ENCODE measurements around the gene METTL16. TPM values are rescaled to one million over a fixed set of nuclear protein-coding genes. Genes with fewer than 3 reads are reported as not detected.

The METTL16 gene
- total RNA-seq (10 to 100 TPM; 13.9 to 32.0 (median 24.6) TPM), polyA plus RNA-seq (10 to 100 TPM; 15.2 to 24.3 TPM)
- long read RNA-seq, donor 1, full-length matches to known transcripts = 2 of 5 reads
- long read RNA-seq, donor 1, partial matches to known transcripts = 0 of 5 reads
- long read RNA-seq, donor 1, other reads (novel, unspliced or antisense) = 3 of 5 reads
- long read RNA-seq, donor 2, full-length matches to known transcripts = 4 of 17 reads
- long read RNA-seq, donor 2, partial matches to known transcripts = 2 of 17 reads
- long read RNA-seq, donor 2, other reads (novel, unspliced or antisense) = 11 of 17 reads
- long read RNA-seq, donor 3, full-length matches to known transcripts = 2 of 6 reads
- long read RNA-seq, donor 3, partial matches to known transcripts = 2 of 6 reads
- long read RNA-seq, donor 3, other reads (novel, unspliced or antisense) = 2 of 6 reads

DNA sequence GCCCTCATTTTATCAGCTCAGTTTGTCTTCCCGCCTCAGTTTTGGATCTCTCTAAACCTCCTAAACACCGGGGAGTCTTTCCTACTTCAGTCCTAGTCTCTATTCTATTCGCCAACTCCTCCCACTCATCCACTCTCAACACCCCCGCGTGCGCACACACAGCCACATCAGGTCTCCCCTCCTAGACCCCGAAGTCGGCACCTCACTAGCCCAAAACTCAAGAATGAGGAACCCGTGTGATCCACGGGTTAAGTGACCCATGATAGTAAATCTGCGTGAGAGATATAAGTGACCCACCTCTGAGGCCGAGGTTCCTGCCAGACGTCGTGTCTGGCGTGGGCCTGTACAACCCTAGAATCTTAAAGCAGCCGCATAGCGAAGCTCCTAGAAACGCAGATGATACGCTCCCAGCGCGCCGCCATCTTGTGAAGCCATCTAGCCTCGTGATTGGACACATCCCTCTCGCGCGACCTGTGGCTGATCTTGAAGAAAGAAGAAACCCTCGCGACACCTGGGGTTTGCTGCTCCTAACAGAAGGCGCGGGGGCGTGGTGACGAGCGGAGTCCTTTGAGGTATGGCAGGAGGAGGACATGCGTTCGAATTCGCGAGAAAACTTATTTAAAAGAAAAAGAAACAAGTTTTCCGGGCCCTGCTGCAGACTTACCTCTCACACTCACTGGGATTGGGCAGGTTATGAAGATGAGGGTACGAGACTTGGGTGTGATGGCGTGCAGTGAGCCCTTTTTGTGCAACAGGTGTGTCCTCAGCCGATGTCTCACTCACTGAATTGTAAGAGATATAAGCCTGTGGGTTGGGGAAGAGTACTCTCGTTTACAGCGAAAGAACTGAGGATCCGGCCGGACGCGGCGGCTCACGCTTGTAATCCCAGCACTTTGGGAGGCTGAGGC, at the start of gene METTL16:
Gene METTL16, minus strand, starts transcription at position 427 of the 908 bp plus-strand sequence. CDS start 9,557 bp downstream, outside the sequence.
- no peaks in the 10 kb centered on the region for H3K9me3 ChIP-seq
- ATAC-seq = peak; percentile 99 to 100 (median 100)
- intact Hi-C loops (cut with DNase I) = loop anchor here in 6 of 10 donors (2.0 to 10.0 kb wide), 5 partner anchors 81 to 183 kb away; partner anchors contain the start of gene PAFAH1B1 (in 4 of the 6)
- TF ChIP-seq, protein P1, sequence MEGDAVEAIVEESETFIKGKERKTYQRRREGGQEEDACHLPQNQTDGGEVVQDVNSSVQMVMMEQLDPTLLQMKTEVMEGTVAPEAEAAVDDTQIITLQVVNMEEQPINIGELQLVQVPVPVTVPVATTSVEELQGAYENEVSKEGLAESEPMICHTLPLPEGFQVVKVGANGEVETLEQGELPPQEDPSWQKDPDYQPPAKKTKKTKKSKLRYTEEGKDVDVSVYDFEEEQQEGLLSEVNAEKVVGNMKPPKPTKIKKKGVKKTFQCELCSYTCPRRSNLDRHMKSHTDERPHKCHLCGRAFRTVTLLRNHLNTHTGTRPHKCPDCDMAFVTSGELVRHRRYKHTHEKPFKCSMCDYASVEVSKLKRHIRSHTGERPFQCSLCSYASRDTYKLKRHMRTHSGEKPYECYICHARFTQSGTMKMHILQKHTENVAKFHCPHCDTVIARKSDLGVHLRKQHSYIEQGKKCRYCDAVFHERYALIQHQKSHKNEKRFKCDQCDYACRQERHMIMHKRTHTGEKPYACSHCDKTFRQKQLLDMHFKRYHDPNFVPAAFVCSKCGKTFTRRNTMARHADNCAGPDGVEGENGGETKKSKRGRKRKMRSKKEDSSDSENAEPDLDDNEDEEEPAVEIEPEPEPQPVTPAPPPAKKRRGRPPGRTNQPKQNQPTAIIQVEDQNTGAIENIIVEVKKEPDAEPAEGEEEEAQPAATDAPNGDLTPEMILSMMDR (IDR thresholded peaks at IDR 0.05) = no peak
- TF ChIP-seq POLR2A (IDR thresholded peaks at IDR 0.05) = peak in 1 of 2 donors; percentile 60
- H3K4me3 ChIP-seq = peak within 1 kb of the TSS; percentile 44 to 85 (median 72)
- peaks cover 4 to 35% (median 23%) of the 10 kb centered on the region in 12 donors for H3K4me1 ChIP-seq
- no peaks in the 10 kb centered on the region for H3K27me3 ChIP-seq
- H3K36me3 ChIP-seq = peaks cover 0 to 2% (median 0%) of the 10 kb centered on the region in 9 donors
- peak within 1 kb of the TSS; percentile 81 to 95 (median 87) for H3K27ac ChIP-seq
- DNase-seq = peak; percentile 96 to 99 (median 97)
- 1% methylated on average over 46 to 49 of the region's 49 CpGs for WGBS, 4 donors

DNA sequence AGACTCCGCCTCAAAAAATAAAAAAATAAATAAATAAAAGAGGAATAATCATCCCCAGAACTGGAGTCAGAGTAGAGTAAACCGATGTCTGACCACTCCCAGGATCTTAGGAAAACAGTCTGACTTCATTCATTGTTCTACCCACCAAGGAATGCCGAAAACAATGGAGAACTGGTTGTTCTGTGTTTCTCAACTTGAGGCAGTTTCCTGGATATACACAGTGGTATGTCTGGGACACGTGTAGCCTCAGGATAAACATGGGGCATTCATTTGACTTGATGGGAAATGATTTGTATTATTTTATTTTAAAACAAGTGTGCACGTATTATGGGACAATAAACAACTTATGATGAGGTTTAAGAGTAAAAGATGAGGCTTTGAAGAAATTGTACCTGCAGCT, 49.0 kb upstream of the METTL16 start:
- no peaks in the 10 kb centered on the region for H3K36me3 ChIP-seq
- H3K27me3 ChIP-seq = no peaks in the 10 kb centered on the region
- intact Hi-C loops (cut with DNase I) = no loop called here
- H3K4me3 ChIP-seq = no peak overlapping the region
- no peaks in the 10 kb centered on the region for H3K4me1 ChIP-seq
- H3K27ac ChIP-seq = peak overlapping the region in 1 of 12 donors; percentile 35
- ATAC-seq = peak in 2 of 4 donors; percentile 13 to 49
- WGBS, 4 donors = 64 to 79% (median 72%) methylated on average over 5 of the region's 5 CpGs
- H3K9me3 ChIP-seq = peaks cover 0 to 10% (median 0%) of the 10 kb centered on the region in 12 donors
- no peak for TF ChIP-seq POLR2A (IDR thresholded peaks at IDR 0.05)
- TF ChIP-seq, protein P1 (IDR thresholded peaks at IDR 0.05) = no peak
- no peak for DNase-seq

- Histone ChIP-seq H3K27ac (no peak overlapping the region), H3K36me3 (no peaks in the 10 kb centered on the region), H3K4me3 (no peak overlapping the region), H3K4me1 (no peaks in the 10 kb centered on the region), H3K27me3 (peaks cover 0 to 7% (median 0%) of the 10 kb centered on the region in 9 donors), H3K9me3 (no peaks in the 10 kb centered on the region)
- TF ChIP-seq, protein P1 (IDR thresholded peaks at IDR 0.05) = no peak
- no peak for TF ChIP-seq POLR2A (IDR thresholded peaks at IDR 0.05)
- DNase-seq (no peak), ATAC-seq (no peak)
- intact Hi-C loops (cut with DNase I) = no loop called here
- 52 to 64% (median 55%) methylated on average over 9 of the region's 9 CpGs for WGBS, 4 donors
Observed at GRCh38 chr17:2551928-2552327, 40.2 kb upstream of the METTL16 start.

Data from heart left ventricle (tissue), 16 donors.